HL-60 (cell line): Measurements from ENCODE around the gene GDPD5.

ENCODE experiments used
- CTCF ChIP-seq: IDR thresholded peaks from one replicate; pipeline ENCODE4 v1.5.1; 2011; ENCODE audit warnings: low read length, control low read depth, inconsistent platforms; ENCODE audit not compliant: insufficient read depth
- REST ChIP-seq: IDR thresholded peaks from 2 replicates; pipeline ENCODE4 v1.6.1; 2012; ENCODE audit warnings: low read depth; ENCODE audit not compliant: insufficient replicate concordance

GRCh38 chr11:75560644-75561043, 34.9 kb upstream of the GDPD5 start:
- TF ChIP-seq CTCF (no peak), REST (no peak)
